ENCODE data around the gene SMAD4.
A peak's percentile ranks its signal among the peaks of the same experiment; 100 is the strongest.

Gene SMAD4

GRCh38 chr18:51030537-51031258 is 685 bp downstream of the SMAD4 start:
- peaks cover 24% of the 10 kb centered on the region for H3K36me3 ChIP-seq (ENCODE audit: low read depth)
- no peak for TF ChIP-seq CTCF (IDR thresholded peaks at IDR 0.05; ENCODE audit: poor library complexity, severe bottlenecking)
- peak overlapping the region; percentile 96 for H3K4me3 ChIP-seq (ENCODE audit: severe bottlenecking)
- ATAC-seq (ENCODE audit: low read depth): peak; percentile 70
- DNase-seq (ENCODE audit: low spot score): peak; percentile 51
- no peaks in the 10 kb centered on the region for H3K9me3 ChIP-seq (ENCODE audit: severe bottlenecking)
- H3K27ac ChIP-seq (ENCODE audit: poor library complexity, severe bottlenecking): peak overlapping the region; percentile 70
- no peaks in the 10 kb centered on the region for H3K27me3 ChIP-seq (ENCODE audit: insufficient read depth, poor library complexity, severe bottlenecking)
- H3K4me1 ChIP-seq (ENCODE audit: insufficient read depth, poor library complexity, severe bottlenecking): peaks cover 5% of the 10 kb centered on the region

- no peak for TF ChIP-seq CTCF (IDR thresholded peaks at IDR 0.05; ENCODE audit: poor library complexity, severe bottlenecking)
- no peaks in the 10 kb centered on the region for H3K9me3 ChIP-seq (ENCODE audit: severe bottlenecking)
- H3K27ac ChIP-seq (ENCODE audit: poor library complexity, severe bottlenecking): no peak overlapping the region
- peaks cover 9% of the 10 kb centered on the region for H3K4me1 ChIP-seq (ENCODE audit: insufficient read depth, poor library complexity, severe bottlenecking)
- no peak for DNase-seq (ENCODE audit: low spot score)
- H3K27me3 ChIP-seq (ENCODE audit: insufficient read depth, poor library complexity, severe bottlenecking): no peaks in the 10 kb centered on the region
- H3K36me3 ChIP-seq (ENCODE audit: low read depth): peaks cover 32% of the 10 kb centered on the region
- peak overlapping the region; percentile 96 for H3K4me3 ChIP-seq (ENCODE audit: severe bottlenecking)
- no peak for ATAC-seq (ENCODE audit: low read depth)
Observed at GRCh38 chr18:51032193-51032592, 2.2 kb downstream of the SMAD4 start.

GRCh38 chr18:51037230-51037629 is 7.2 kb downstream of the SMAD4 start:
- Histone ChIP-seq H3K4me3 (ENCODE audit: severe bottlenecking) (no peak overlapping the region), H3K27ac (ENCODE audit: poor library complexity, severe bottlenecking) (no peak overlapping the region), H3K27me3 (ENCODE audit: insufficient read depth, poor library complexity, severe bottlenecking) (no peaks in the 10 kb centered on the region), H3K4me1 (ENCODE audit: insufficient read depth, poor library complexity, severe bottlenecking) (peaks cover 4% of the 10 kb centered on the region), H3K9me3 (ENCODE audit: severe bottlenecking) (no peaks in the 10 kb centered on the region), H3K36me3 (ENCODE audit: low read depth) (peaks cover 36% of the 10 kb centered on the region)
- no peak for TF ChIP-seq CTCF (IDR thresholded peaks at IDR 0.05; ENCODE audit: poor library complexity, severe bottlenecking)
- DNase-seq (ENCODE audit: low spot score) (no peak), ATAC-seq (ENCODE audit: low read depth) (no peak)

- no peak overlapping the region for H3K27ac ChIP-seq (ENCODE audit: poor library complexity, severe bottlenecking)
- H3K27me3 ChIP-seq (ENCODE audit: insufficient read depth, poor library complexity, severe bottlenecking): no peaks in the 10 kb centered on the region
- ATAC-seq (ENCODE audit: low read depth) (no peak), DNase-seq (ENCODE audit: low spot score) (no peak)
- H3K36me3 ChIP-seq (ENCODE audit: low read depth): peaks cover 32% of the 10 kb centered on the region
- H3K4me3 ChIP-seq (ENCODE audit: severe bottlenecking): no peak overlapping the region
- no peak for TF ChIP-seq CTCF (IDR thresholded peaks at IDR 0.05; ENCODE audit: poor library complexity, severe bottlenecking)
- peaks cover 4% of the 10 kb centered on the region for H3K4me1 ChIP-seq (ENCODE audit: insufficient read depth, poor library complexity, severe bottlenecking)
- no peaks in the 10 kb centered on the region for H3K9me3 ChIP-seq (ENCODE audit: severe bottlenecking)
Observed at GRCh38 chr18:51038110-51038509, 8.1 kb downstream of the SMAD4 start.
